OCI-LY7 (cell line): Measurements from ENCODE around the gene TRDN. TPM values are rescaled to one million over a fixed set of nuclear protein-coding genes. Genes with fewer than 3 reads are reported as not detected.

ENCODE experiments used
- BruUV-seq: library from RNA; stranded (reverse); fragments of 400-500 nt; replicated peaks from 2 replicates; lab custom pipeline; 2021; lab: Mats Ljungman, UMichigan
- CTCF ChIA-PET: fragments of 300-600 bp; sonication (Branson Sonifier 250); formaldehyde crosslinking; loops from one replicate; lab custom pipeline; 2022; ENCODE audit warnings: antibody characterized with exemption; ENCODE audit not compliant: unreplicated experiment; lab: Charles Lee
- POLR2A ChIA-PET: fragments of 300-600 bp; sonication (Branson Sonifier 250); formaldehyde crosslinking; loops from one replicate; lab custom pipeline; 2022; ENCODE audit warnings: antibody characterized with exemption; lab: Charles Lee
- DNase-seq: peaks from one replicate; pipeline ENCODE4 v3.0.0-alpha.2; 2015; ENCODE audit warnings: low spot score
- H2AFZ ChIP-seq: fragments of 200-600 bp; sonication (generic), shearing (Covaris generic); 2 replicates; pipeline ENCODE4 v1.6.1; 2014; ENCODE audit warnings: mild to moderate bottlenecking, antibody characterized with exemption, low read length, moderate library complexity
- H3K27ac ChIP-seq: fragments of 200-600 bp; sonication (generic); 2 replicates; pipeline ENCODE4 v1.5.1; 2014; ENCODE audit warnings: mixed run types, low read depth, mild to moderate bottlenecking, moderate library complexity, low read length, inconsistent platforms; ENCODE audit not compliant: poor library complexity, severe bottlenecking
- H3K36me3 ChIP-seq: fragments of 200-600 bp; sonication (generic); 2 replicates; pipeline ENCODE4 v1.6.1; 2014; ENCODE audit warnings: mild to moderate bottlenecking, antibody characterized with exemption, low read length, moderate library complexity, mixed read lengths; ENCODE audit not compliant: insufficient read depth
- H3K4me1 ChIP-seq: fragments of 200-600 bp; sonication (generic); 2 replicates; pipeline ENCODE4 v1.5.1; 2014; ENCODE audit warnings: mild to moderate bottlenecking, low read length; ENCODE audit not compliant: insufficient read depth, poor library complexity, severe bottlenecking
- H3K4me2 ChIP-seq: fragments of 200-600 bp; sonication (generic); 2 replicates; pipeline ENCODE4 v1.6.1; 2014; ENCODE audit warnings: mild to moderate bottlenecking, low read length
- H3K4me3 ChIP-seq: fragments of 200-600 bp; sonication (generic); 2 replicates; pipeline ENCODE4 v1.5.1; 2014; ENCODE audit warnings: mild to moderate bottlenecking, low read depth, low read length; ENCODE audit not compliant: poor library complexity, severe bottlenecking
- H3K79me2 ChIP-seq: fragments of 200-600 bp; sonication (generic); 2 replicates; pipeline ENCODE4 v1.6.1; 2016; ENCODE audit warnings: low read depth, mild to moderate bottlenecking, low read length, moderate library complexity, mixed read lengths; ENCODE audit not compliant: insufficient read depth
- H3K9me2 ChIP-seq: fragments of 200-600 bp; sonication (generic); 2 replicates; pipeline ENCODE4 v1.6.1; 2016; ENCODE audit warnings: mild to moderate bottlenecking, low read length, mixed read lengths; ENCODE audit not compliant: insufficient read depth
- H3K9me3 ChIP-seq: fragments of 200-600 bp; sonication (generic); 2 replicates; pipeline ENCODE4 v1.6.1; 2014; ENCODE audit warnings: mild to moderate bottlenecking, mixed run types, low read length, mixed read lengths
- H4K20me1 ChIP-seq: fragments of 200-600 bp; sonication (generic); 2 replicates; pipeline ENCODE4 v1.6.1; 2014; ENCODE audit warnings: mild to moderate bottlenecking, antibody characterized with exemption, low read length, moderate library complexity, mixed read lengths; ENCODE audit not compliant: insufficient read depth
- CTCF ChIP-seq: fragments of 200-600 bp; sonication (generic); conservative IDR thresholded peaks from 2 replicates; pipeline ENCODE4 v1.5.1; 2014; ENCODE audit warnings: mild to moderate bottlenecking, antibody characterized with exemption, low read length, moderate library complexity, mixed read lengths
- EZH2phosphoT487 ChIP-seq: fragments of 200-600 bp; sonication (generic); IDR thresholded peaks from 2 replicates; pipeline ENCODE4 v1.6.1; 2018; ENCODE audit warnings: low read depth, borderline replicate concordance, mild to moderate bottlenecking, mixed run types, antibody characterized with exemption, low read length, moderate library complexity, mixed read lengths
- intact Hi-C: fragments of 100-400 bp; cut with micrococcal nuclease; formaldehyde crosslinking; loops from one replicate; pipeline ENCODE4 v1.10.0; 2022; ENCODE audit not compliant: unreplicated experiment
- total RNA-seq, 2 experiments: library from RNA; depleted of rRNA in 1 of 2; stranded (reverse); fragments of >200 nt in 1 of 2; shearing (Covaris generic) in 1 of 2; gene quantifications; 2 replicates each; pipeline ENCODE4 v1.2.3, GENCODE V29; 2014 to 2022

Gene TRDN
- total RNA-seq, 2 experiments from 2014 or later, result not detected

- intact Hi-C loops, result no loop called here
- no TSS peak for BruUV-seq
These were observed 424.8 kb downstream of the TRDN start for GRCh38 chr6:123211777-123212545.

GRCh38 chr6:123210645-123211044 is 426.1 kb downstream of the TRDN start:
- DNase-seq, result no peak
- no peaks in the 10 kb centered on the region for H4K20me1 ChIP-seq
- CTCF ChIA-PET, result no interaction called here
- no peaks in the 10 kb centered on the region for H3K4me1 ChIP-seq
- H3K9me2 ChIP-seq, result no peaks in the 10 kb centered on the region
- intact Hi-C loops, result no loop called here
- no peak overlapping the region for H2AFZ ChIP-seq
- no peak overlapping the region for H3K27ac ChIP-seq
- H3K36me3 ChIP-seq, result no peaks in the 10 kb centered on the region
- POLR2A ChIA-PET, result no interaction called here
- no peak overlapping the region for H3K4me3 ChIP-seq
- no peaks in the 10 kb centered on the region for H3K79me2 ChIP-seq
- H3K9me3 ChIP-seq, result no peaks in the 10 kb centered on the region
- TF ChIP-seq CTCF (no peak), EZH2phosphoT487 (no peak)
- no TSS peak for BruUV-seq
- H3K4me2 ChIP-seq, result no peak overlapping the region

More at GRCh38 chr6:123211777-123212545, 424.8 kb downstream of the TRDN start:
- Histone ChIP-seq H4K20me1 (no peaks in the 10 kb centered on the region), H3K4me2 (no peak overlapping the region), H3K4me3 (no peak overlapping the region), H3K36me3 (no peaks in the 10 kb centered on the region), H3K9me3 (no peaks in the 10 kb centered on the region), H3K4me1 (no peaks in the 10 kb centered on the region), H3K9me2 (no peaks in the 10 kb centered on the region), H3K79me2 (no peaks in the 10 kb centered on the region), H2AFZ (no peak overlapping the region), H3K27ac (no peak overlapping the region)
- CTCF ChIA-PET, result no interaction called here
- DNase-seq, result no peak
- TF ChIP-seq CTCF, result no peak
- no peak for TF ChIP-seq EZH2phosphoT487
- POLR2A ChIA-PET, result no interaction called here

GRCh38 chr6:123207967-123208510 is 428.7 kb downstream of the TRDN start:
- no peak for DNase-seq
- CTCF ChIA-PET, result no interaction called here
- Histone ChIP-seq H3K4me2 (no peak overlapping the region), H3K27ac (no peak overlapping the region), H3K9me3 (no peaks in the 10 kb centered on the region), H4K20me1 (no peaks in the 10 kb centered on the region), H3K9me2 (no peaks in the 10 kb centered on the region), H3K4me3 (no peak overlapping the region), H2AFZ (no peak overlapping the region), H3K36me3 (no peaks in the 10 kb centered on the region), H3K4me1 (no peaks in the 10 kb centered on the region), H3K79me2 (no peaks in the 10 kb centered on the region)
- POLR2A ChIA-PET, result interaction anchor here (1.0 kb wide), 1 partner anchor 95 kb away, joined by 3 read pairs; no protein-coding TSS in a partner anchor
- no TSS peak for BruUV-seq
- TF ChIP-seq CTCF (no peak), EZH2phosphoT487 (no peak)
- intact Hi-C loops, result no loop called here
